Activated naive CD4-positive, alpha-beta T cell treated with anti-CD3 and anti-CD28 coated beads, Interleukin-2, amount 50 U/mL, for 16 hours (primary cell): ENCODE results near the gene FXYD7.
"Not testable (repeated sequence)": the region's sequence is repeated elsewhere in the genome, so short reads cannot be mapped to it uniquely, and the experiment has no call there.

Source experiments
- DNase-seq: peaks from one replicate; pipeline ENCODE4 v3.0.0-alpha.2; 2020

The FXYD7 gene

DNA sequence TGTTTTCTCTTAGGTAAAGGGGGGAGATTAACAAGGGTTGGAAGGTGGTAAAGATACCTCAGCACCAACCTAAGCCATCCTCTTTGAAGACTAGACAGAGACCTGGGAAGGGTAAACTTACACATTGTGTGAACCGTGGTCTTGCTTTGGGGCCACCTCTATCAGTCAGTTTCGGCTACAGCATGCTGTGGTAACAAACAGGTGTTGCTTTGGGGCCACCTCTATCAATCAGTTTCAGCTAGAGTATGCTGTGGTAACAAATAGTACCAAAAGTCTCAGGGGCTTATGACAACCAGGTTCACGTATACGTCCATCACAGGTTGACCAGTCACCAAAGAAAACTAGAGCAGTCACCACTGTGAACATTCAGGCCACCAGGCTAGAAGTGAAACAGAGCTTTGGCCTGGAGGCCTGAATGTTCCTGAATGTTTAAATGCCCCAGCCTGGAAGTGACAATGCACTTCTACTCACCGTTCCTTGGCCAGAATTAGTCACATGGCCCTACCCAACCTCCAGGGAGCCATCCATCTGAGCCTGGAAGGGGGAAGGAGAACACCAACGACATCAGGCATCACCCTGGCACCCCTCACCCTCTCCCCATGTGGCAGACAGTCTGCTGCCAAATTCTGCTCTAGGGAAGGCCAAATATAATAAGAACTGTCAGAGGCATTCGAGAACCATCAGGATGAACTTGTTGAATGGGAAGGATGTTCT lies 3.8 kb downstream of the FXYD7 start:
- no peak for DNase-seq

DNA sequence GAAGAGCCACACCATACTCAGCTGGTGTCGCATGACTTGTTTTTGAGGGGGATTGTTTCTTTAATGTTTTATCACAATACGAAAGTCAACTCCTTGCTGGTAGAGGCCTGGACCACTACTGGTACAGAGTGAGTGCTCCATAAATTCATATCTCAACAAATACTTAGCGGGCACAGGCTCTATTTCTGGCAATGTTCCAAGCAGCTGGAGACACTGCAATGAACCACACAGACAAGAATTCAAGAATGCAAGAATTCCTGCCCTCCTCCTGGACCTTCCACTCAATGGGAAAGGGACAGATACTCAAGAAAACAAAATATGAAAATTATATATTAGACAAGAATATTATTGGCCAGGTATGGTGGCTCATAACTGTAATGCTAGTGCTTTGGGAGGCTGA lies 6.4 kb downstream of the FXYD7 start:
- no peak for DNase-seq

DNA sequence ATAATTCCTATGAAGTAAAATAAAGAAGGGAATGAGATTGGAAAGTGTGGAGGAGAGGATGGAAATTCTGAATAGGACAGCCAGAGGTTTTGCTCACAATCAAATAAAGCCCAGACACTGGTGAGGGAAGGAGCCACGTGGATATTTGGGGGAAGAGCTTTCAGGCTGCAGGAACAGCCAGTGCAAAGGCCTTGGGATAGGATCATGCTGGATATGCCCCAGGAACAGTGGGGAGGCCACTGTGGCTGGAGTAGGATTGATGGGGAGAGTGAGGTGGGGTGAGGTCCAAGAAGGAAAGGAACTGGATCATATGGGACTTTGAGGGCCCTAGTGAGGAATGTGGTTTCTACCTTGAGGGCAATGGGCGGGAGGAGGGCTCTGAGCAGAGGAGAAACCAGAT lies 7.4 kb downstream of the FXYD7 start:
- no peak for DNase-seq

DNA sequence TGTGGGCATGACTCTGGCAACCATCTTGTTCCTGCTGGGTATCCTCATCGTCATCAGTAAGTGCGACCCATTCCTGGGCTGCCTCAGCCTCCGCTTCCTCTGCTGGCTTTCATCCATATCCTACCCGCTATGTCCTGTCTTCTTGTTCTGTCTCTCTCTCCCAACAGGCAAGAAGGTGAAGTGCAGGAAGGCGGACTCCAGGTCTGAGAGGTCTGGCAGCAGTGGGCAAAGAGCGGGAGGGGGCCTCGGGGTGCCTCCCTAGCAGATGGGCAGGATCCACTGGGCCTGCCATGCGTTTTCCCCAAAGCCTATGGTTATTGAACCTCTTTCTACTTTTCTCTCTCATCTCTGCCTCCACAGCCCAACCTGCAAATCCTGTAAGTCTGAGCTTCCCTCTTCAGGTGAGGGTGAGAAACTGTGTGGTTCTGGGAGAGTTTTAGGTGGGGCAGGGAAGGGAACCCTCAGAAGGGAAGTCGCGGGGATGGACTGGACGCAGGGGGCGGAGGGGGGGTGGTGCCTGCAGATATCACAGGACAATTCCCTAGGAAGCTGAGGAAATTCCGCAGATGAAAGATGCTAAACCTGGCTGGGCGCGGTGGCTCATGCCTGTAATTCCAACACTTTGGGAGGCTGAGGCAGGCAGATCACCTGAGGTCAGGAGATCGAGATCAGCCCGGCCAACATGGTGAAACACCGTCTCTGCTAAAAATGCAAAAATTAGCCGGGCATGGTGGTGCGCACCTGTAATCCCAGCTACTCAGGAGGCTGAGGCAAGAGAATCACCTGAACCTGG lies 8.4 kb downstream of the FXYD7 start:
- DNase-seq = no peak

DNA sequence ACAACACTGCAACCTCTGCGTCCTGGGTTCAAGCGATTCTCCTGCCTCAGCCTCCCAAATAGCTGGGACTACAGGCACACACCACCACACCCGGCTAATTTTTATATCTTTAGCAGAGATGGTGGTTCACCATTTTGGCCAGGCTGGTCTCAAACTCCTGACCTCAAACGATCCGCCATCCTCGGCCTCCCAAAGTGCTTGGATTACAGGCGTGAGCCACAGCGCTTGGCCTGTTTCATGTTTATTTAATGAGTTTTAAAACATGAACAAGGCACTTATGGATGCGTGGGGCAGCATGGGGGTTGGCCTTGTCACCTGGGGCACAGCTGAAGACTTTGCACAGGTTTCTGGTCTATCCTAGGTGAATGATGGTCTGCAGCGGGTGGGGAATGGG lies 10.1 kb downstream of the FXYD7 start:
- not testable (repeated sequence) for DNase-seq

DNA sequence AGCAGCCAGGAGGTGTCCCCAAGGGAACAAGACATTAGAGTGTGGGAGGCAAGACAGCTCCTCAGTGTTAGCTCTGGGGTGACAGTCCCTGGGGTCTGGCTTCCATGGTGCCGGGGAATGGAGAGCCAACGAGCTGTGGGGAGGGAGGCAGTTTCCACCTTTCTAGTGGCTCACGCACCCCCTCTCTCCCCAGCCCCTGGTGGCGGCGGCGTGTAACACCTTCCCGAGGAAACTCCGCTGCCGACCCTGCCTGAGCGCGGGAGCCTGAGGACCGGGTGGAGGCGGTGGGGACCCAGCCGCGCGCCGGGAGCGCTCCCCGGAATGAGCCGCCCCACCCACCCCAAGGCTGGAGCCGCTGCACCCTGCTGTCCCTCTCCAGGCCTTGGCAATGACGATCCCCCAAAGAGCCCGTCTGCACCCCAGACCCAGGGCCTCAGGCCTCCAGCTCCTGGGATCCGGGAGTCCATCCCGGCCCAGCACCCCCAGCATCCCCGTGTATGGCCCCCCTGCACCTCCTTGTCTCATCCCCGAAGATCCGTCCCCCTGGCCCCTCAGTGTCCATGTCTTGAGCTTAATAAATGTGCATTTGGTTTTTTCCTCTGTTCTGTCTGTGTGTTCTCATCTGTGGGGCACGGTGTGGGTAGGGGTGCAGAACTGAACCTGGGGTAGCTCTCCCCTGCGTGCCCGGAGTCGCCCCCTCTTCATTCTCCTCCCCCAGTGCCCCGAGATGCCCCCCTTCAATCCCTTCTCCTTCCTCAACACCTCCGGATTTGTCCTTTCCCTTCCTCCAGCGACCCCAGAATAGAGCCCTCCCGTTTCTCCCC lies 10.9 kb downstream of the FXYD7 start:
- peak; percentile 82 for DNase-seq

DNA sequence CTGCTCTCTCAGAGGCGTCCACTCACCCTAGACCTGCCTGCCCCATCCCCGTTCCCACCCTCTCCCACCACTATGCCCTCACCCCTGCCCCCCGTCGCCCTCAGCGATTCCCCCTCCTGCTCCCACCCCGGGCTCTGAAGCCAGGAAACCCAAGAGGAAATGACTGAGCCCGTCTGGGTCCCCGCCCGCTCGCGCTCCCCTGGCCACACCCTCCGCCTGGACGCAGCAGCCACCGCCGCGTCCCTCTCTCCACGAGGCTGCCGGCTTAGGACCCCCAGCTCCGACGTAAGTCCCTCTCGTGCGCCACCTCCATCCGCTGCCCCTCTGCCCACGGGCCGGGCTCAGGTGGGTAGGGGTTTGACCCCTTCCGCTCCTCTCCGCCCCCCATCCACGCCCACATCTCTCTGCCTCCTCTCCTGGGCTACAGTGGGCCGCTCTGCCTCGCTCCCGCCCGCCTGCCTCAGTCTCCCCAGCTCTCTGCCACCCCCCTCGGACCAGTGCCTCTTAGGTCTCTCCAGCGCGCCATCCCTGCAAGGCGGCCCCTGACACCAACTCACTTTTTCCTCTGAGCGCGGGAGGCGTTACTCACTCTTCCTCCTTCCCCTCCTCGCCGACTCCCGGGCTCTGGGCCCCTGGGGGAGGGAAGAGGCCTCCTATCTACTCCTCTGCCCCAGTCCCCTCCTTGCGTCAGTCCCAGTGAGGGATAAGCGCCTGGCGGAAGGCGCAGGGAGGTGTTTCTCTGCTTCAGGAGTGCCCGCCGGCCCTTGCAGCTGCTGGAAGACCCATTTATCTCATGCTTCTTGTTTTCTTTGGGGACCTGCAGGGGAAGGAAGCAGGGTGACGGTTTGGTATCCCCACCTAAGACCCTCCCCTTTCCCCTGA lies 11.7 kb downstream of the FXYD7 start, which contains the start of gene FXYD5:
Gene FXYD5, plus strand, starts transcription at position 211 of the 882 bp plus-strand sequence. CDS start 816 bp downstream, outside the sequence.
- peak; percentile 84 for DNase-seq

DNA sequence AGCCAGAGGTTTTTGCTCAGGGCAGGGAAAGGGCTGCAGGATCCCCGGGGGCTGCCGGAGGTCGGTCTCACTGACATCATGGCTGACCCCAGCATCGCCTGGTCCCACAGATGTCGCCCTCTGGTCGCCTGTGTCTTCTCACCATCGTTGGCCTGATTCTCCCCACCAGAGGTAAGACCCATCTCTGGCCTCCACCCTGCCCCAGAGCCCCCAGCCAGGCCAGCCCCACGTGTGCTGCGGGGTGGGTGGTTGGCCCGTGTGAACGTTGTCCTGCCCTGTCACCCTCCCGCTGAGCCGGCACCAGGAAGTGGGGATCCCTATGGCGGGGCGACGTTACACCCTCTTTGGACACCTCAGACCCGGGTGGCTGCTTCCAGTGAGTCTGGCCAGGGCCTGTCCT lies 12.4 kb downstream of the FXYD7 start:
- peak; percentile 46 for DNase-seq

DNA sequence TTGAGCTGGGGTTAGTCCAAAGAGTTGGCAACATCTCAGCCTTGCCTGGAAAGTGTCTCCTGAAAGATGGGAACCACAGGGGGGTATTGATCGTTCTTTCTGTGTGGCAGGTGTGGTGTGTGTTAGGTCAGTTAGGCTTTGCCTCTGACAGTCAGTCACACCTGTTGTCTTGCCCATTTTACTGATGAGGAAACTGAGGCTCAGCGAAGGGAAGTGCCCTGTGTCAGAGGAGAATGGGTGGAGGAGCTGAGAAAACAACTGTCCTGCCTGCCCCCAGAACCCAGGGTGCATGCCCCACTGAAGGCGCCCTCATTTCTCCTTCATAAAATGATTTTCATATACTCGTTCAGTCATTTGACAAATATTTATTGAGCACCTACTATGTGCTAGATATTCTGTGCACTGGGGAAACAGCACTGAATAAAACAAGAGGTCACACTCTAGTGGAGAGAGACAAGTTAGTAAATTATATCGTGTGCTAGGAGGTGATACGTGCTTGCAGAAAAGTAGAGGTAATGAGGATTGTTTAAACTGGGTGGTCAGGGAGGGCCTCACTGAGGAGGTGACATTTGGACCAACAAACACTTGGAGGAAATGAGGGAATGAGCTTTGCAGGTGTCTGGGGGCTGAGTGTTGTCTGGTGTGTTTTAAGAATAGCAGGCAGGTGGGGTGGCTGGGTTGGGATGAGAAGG lies 13.1 kb downstream of the FXYD7 start:
- DNase-seq = no peak

DNA sequence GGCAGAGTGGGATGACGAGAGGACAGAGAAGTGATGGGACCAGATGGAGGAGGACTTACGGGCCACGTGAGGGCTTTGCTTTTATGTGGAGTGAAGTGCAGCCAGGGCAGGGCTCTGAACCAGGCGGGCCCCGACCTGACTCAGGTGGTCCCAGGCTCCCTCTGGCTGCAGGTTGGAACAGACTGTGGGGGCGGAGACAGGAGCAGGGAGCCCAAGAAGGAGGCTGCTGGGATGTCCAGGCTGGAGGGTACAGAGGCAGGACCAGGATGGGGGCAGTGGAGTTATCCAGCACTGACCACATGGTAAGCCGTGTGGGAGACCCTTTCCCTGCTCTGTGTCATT lies 13.6 kb downstream of the FXYD7 start:
- no peak for DNase-seq

DNA sequence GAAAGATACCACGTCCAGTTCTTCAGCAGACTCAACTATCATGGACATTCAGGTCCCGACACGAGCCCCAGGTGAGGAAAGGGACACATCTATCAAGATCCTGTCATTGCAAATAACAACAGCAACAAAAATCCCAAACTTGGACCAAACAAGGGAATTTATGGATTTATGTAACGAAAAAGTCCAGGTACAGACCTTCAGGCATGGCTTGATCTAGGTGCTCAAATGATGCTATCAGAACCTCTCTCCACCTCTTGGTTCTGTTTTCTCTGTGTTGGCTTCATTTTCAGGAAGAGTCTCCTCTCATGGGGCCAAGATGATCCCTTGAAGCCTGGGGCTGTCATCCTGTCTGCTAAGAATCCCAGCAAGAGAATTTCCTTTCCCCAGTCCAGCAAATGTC lies 14.4 kb downstream of the FXYD7 start:
- no peak for DNase-seq

DNA sequence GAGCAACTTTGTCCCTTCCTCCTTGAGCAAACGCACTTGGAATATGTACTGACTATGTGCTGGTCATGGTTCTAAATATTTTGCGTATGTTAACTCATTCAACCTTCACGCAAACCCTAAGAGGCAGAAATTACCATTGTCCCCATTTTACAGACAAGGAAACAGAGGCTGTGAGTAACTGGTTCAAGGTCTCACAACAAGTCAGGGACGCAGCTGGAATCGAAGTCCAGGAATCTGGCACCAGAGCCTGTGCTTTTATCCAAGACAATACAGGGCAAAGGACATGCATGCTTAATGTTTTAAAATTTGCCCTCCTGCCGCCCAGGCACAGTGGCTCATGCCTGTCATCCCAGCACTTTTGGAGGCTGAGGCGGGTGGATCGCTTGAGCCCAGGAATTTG lies 16.6 kb downstream of the FXYD7 start:
- no peak for DNase-seq

DNA sequence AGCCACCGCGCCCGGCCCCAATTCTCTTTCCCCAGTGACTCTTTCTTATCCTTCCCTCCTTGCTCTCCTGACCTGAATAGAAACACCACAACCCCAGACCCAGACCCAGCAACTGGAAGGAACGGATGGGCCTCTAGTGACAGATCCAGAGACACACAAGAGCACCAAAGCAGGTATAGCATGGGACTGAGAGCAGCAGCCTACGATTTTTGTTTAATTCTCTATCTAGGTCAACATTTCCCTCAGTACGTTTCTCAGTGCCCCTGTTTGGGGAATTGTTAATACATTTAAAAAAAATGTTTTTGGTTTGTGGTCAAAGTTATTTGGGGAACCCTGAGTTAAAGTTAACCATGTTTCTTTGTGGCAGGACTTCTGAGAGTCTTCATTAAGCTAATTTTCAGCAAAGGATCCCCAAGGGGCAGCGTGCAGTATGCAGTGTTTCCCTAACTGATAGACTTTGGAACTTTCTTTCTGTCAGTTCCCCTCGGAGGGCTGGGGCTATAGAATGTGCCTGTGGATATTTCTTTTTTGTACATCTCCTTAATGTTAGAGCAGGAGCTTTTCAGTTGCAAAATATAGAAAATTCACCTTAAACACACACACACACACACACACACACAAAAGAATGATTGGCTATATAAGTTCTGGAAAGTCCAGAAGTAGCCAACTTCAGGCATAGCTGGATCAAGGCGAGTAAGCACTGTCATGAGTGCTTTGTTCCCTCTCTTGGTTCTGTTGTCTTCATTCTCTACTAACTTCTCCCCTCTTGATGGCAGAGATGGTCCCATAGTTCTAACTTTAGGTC lies 17.8 kb downstream of the FXYD7 start:
- no peak for DNase-seq

DNA sequence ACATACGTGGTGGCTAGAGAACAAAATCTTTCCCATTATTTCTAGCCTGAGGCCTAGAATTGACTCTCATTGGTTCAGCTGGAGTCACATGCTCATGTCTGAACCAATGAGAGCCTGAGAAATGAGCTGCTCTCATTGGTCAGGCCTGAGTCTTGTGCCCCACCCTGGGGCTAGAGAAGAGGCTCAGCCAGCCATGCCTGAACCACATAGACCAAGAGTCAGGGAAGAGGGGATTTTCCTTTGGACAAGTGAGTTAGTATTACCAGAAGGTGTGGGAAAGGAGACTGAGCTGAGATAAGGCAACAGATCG lies 18.3 kb downstream of the FXYD7 start:
- DNase-seq = no peak

DNA sequence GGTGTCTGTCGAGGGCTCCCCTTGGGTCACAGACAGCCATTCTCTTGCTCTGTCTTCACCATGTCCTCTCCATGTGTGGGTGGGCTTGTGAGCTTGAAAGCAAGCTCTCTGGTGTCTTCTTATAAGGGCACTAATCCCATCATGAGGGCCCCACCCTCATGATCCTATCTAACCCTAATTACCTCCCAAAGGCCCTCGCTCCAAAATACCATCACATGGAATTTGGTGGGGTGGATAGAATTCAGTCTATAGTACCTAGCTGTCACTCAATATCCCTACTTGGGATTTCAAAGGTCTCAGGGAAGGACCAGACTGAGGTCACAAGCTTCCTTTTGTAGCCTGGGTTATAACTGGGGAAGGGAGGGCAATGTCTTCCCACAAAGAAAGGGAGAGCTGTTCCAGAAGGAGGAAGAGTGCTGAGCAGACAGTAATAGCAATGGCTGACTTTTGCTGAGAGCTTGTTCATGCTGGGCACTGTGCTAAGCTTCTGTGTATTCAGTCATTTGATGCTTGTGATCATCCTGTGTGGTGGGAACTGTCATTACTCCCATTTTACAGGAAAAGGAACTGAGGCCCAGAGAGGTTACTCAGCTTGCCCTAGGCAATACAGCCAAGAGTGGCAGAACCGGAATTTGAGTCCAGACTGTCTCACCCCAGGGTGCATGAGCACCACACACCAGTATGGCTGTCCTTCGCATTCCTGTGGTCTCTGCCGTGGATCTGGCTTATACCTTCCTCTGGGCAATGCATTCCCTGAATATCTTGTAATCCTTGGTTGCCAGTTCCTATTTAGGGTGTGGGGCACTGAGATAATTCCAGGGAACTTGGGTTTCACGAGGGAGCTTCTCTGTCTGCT lies 19.6 kb downstream of the FXYD7 start:
- no peak for DNase-seq

DNA sequence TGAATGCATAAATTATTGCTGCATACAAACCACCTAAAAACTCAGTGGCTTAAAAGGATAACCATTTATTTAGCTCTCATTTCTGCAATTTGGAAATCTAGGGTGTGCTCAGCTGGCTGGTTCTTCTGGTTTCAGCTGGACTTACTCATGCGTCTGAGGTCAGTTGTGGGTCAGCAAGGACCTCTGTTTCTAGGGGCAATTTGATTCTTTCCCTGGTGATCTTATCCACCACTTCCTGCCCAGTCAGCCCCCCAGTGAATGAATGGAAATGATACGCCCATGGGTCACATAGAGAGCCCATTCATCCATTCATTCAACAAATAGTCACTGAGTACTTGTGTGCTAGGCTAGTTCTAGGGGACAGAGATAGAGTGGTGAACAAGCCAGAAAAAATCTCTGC lies 21.4 kb downstream of the FXYD7 start:
- DNase-seq = no peak

DNA sequence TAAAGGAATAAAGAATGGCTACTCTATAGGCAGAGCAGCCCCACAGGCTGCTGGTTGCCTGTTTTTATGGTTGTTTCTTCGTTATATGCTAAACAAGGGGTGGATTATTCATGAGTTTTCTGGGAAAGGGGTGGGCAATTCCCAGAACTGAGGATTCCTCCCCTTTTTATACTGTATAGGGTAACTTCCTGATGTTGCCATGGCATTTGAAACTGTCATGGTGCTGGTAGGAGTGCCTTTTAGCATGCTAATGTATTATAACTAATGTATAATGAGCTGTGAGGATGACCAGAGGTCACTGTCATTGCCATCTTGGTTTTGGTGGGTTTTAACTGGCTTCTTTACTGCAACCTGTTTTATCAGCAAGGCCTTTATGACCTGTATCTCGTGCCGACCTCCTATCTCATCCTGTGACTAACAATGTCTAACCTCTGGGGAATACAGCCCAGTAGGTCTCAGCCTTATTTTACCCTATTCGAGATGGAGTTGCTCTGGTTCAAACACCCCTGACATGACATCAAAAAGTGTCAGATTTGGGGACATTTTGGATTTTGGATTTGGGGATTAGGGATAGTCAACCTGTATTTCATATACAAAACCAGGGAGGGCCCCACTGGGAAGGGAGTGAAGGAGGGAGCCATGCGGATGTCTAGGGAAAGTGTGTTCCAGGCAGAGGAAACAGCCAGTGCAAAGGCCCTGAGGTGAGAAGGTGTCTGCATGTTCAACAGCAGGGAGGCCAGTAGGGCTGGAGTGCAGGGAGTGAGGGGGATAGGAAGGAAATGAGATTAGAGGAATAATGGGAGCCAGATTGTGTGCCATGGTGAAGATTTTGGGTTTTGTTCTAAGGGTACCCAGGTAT lies 22.4 kb downstream of the FXYD7 start:
- DNase-seq = no peak

DNA sequence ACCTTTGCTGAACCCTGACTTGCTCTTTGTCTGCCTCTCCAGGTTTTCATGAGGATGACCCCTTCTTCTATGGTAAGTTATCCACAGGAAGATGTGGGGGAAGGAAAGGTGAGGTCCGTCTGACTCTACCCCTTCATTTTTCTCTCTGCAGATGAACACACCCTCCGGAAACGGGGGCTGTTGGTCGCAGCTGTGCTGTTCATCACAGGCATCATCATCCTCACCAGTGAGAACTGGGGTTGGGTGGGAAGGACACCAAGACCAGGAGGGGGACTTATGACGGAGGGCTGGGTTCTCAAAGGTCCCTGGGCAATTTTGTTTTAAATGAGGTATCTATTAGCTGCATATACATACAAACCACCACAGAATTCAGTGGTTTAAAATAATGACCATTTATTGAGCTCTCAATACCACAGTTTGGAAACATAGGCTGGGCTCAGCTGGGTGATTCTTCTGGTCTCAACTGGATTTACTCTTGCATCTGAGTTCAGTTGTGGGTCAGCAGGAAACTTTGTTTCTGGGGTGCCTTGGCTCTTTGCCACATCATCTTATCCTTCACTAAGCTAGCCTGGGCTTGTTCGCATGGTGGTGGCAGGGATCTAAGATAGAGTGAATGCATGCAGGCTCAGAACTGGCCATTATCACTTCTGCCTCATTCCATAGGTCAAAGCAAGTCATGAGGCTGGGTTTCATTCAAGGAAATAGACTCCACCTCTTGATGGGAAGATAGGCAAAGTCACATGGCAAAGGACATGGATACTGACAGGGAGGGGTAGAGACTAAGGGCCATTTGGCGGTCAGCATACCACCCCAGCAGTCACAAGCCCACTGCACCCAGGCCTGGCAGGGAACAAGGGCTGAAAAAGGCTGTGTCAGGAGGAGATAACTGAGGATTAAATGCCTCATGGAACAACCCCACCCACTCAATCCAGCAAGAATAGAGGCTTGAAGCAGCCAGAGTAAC lies 23.3 kb downstream of the FXYD7 start:
- no peak for DNase-seq
